NCI-H1930 (cell line): Measurements from ENCODE around the gene ITPKC.

Source experiments
- DNase-seq, 2 experiments: peaks; one replicate each; lab custom pipeline; 2025; lab: John Stamatoyannopoulos, UW

The ITPKC gene

DNA sequence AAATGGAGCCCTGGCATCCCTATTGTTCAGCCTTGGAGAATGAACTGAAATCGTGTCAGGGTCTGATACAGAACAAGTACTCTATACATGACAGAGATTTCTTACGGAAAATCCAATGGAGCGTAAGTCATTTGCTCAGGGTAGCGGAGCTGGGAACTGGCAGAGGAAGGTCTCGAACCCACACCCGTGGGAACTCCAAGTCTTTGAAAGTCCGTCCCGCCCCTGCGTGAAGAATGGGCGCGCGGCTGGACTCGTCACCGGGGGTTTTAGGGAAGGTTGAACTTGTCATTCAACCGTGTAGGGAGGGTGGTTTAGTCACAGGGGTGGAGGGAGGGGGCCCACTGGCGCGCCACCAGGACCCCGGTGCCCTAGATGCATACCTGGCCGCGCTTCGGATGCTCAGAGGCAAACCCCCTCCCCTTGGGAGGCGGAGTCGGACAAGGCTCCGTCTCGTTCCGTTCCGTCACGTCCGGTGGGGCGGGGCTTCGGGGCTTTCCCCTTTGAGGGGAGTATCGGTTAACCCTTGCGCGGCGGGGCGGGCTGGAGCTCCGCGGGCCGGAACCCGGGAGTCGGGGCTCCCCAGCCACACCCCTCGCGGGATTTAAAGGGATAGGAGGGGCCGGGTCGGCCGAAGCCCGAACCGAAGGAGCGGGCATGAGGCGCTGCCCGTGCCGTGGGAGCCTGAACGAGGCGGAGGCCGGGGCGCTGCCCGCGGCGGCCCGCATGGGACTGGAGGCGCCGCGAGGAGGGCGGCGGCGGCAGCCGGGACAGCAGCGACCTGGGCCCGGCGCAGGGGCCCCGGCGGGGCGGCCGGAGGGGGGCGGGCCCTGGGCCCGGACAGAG is at the start of gene ITPKC, which contains the start of gene COQ8B:
TSS of gene ITPKC (plus strand) at position 631 of the 843 bp plus-strand sequence. CDS start at position 655, 24 bp downstream.
TSS of gene COQ8B (minus strand) at position 405 of the 843 bp plus-strand sequence. CDS start 2,254 bp downstream, outside the sequence.
- DNase-seq: peak; percentile 98 to 99

DNA sequence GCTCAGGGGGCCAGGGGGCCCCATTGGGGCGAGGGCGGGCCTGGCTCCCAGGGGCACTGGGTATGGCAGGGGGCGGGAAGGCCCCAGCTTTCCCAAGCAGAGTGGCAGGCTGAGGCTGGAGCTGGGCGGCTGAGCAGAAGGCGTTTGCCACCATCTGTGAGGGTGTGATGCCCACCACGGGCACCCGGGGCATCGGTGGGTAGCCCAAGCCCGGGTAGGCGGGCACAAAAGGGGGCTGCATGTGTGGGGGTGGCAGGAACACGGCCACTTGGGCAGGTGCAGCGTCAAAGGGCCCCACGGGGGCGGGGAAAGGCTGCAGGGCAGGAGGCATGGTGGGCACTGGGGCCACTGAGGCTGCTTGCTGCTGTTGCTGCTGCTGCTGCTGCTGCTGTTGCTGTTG is 49.3 kb upstream of the ITPKC start:
- no peak for DNase-seq

DNA sequence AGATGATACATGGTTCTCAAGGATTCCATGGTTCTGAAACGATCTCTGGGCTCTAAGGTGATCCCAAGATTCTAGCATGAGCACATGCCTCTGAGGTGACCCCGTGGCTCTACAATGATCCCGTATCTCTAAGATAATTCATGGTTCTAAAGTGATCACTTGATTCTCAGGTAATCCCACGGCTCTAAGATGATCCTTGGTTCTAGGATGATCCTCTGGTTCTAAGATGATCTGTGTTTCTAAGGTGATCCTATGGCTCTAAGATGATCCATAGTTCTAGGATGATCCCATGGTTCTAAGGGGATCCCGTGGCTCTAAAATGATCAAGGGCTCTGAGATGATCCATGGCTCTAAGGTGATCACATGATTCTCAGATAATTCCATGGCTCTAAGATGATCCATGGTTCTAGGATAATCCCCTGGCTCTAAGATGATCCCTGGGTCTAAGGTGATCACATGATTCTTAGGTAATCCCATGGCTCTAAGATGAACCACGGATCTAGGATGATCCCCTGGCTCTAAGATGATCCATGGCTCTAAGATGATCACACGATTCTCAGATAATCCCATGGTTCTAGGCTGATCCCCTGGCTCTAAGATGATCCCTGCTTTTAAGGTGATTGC is 47.8 kb upstream of the ITPKC start:
- no peak for DNase-seq

DNA sequence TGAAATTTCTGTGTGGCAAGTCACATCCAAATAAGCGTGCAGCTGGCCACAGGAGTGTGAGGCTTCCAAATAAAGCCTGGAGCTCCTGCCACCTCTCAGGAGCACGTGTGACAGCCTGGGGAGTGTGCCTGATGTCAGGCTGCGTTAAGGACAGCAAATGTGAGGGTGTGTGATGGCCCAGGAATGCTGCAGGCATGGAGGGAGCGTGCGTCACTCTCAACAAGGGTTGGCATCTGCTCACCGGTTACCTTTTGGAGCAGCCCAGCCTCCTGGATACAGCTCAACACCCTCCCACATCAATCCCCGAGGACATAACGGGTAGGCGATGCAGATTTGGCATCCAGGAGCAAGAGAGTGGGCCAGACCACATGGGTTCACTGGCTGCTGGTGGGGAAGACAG is 45.5 kb upstream of the ITPKC start:
- DNase-seq: no peak

DNA sequence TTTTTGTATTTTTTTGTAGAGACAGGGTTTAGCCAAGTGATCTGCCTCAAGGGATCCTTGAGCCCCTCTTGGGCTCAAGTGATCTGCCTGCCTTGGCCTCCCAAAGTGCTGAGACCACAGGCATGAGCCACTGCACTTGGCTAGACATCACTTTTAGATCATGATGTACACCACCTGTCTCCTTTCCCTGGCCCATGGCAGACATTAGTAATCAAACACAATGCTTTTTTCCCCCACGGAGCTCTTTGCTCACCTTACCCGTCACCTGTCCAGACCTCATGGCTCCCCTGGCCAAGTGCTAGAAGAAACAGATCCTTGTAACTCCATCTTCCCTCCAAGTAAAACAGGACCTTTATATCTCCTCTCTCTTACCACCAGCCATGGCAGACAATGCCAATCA is 44.9 kb upstream of the ITPKC start:
- DNase-seq: no peak

DNA sequence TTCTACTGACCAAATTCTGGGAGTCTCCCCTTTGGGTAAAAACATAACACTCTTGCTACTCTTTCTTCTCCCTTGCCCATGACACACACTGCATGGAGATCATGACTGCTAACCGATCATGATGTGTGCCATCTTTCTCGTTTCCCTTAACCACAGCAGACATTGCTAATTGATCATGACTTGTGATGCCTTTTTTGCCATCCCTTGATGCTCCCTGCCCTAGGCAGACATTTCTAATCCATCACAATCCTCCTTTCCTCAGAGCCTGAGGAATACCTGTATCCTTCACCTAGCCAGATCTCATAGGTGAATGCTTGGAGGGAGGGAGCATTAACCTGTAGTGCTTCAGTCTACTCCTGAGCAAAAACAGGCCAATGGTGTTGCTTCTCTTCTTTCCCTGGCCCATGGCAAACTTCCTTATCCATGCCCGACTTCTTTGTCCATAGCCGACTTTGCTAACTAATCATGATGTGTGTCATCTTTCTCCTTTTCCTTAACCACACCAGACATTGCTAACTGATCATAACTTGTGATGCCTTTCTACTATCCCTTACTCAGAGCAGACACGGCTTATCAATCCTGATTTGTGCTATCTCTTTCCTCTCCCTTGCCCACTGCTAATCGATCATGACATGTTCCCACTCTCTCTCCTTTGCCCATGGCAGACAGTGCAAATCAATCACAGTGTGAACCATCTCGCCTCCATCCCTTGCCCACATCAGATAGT is 44.2 kb upstream of the ITPKC start:
- DNase-seq: no peak

DNA sequence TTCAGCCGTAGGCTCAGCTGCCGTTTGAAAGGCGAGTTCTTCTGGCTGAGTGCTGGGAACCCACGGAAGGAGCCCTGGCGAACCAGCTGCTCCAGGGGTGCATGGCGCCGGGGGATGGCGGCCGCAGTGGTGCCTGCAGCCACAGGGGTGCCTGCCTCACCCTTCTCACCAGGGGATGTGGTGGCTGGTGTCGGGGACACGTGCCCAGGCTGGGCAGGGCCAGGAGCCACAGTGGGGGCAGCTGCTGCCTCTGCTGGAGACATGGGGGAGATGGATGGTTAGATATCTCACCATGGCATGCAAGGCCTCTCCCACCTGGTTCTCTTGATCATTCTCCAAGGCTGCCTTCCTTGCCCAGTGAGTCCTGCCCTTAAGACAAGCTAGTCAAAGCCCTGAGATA is 43.5 kb upstream of the ITPKC start:
- DNase-seq: no peak

DNA sequence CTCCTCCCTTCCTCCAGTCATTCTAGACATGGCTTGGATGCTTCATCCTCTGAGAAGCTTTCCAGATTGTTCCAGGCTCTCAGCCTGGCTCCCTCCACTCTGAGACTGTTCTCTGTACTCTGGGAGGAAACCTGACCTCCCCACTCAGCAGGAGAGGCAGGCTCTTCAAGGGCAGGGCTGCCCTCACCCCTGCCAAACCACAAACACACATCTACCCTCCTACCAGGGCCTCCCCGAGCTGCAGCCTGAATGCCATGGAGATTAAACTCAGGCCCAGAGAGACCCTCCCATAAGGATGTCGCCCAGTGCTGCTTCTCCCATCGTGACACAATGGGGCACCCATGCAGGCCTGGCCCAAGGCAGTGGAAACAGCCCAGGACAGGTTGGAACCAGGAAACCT is 42.6 kb upstream of the ITPKC start:
- DNase-seq: no peak

DNA sequence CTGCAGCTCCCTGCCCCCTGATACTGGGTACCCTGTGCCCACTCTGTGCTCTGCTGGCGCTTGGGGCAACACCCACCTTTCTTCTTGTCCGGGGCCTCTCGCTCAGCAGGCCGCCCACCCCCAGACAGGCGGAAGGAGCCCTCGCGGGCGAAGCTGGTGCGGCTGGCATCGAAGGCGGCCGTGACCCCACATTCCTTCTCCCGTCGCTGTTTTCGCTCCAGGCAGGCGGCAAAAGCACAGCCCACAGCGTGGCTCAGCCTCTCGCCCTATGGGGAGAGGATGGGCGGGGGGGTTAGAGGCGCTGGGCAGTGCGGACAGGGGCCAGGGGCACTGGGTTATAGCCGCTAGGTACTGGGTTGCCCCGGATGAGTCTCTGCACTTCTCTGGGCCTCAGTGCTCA is 39.8 kb upstream of the ITPKC start:
- no peak for DNase-seq

DNA sequence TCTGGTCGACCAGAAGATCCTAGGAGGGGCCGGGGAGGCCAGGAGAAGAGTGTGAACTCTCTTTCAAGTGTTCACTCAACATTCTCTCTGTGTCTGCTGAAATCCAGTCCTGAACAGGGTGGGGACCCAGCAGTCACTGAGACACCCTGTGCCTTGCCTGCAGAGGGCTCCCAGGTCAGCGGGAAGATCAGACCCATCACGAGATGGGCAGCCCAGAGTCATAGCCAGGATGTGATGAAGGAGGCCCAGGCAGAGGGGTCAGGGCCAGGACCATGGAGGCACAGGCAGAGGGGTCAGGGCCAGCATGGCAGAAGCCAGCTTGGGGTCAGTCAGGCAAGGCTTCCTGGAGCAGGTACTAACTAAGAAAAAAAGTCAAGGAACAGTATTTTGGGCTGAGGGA is 35.9 kb upstream of the ITPKC start:
- DNase-seq: no peak

DNA sequence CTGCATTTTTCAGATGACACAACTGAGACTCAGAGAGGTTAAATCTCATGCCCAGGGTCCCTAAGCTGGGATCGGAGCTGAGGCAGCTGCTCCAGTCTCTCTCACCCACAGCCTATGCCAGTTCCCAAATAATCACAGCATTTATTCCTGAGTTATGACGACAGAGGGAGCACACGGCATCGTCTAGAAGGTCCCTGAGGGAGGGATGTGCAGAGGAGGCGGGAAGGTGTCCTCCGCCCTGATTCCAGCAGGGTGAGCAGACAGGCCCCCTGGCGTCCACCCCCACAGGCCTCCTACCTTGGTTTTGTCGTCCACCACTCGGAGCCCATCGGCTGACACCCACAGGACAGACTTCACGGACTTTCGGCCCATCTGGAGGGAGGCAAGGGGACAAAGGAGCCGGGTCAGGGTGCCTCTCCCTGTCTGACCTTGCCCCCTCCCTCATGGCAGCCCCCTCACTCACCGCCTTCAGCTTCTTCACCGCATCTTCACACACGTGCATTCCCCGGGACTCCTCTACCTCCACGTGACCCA is 34.4 kb upstream of the ITPKC start:
- DNase-seq: no peak

DNA sequence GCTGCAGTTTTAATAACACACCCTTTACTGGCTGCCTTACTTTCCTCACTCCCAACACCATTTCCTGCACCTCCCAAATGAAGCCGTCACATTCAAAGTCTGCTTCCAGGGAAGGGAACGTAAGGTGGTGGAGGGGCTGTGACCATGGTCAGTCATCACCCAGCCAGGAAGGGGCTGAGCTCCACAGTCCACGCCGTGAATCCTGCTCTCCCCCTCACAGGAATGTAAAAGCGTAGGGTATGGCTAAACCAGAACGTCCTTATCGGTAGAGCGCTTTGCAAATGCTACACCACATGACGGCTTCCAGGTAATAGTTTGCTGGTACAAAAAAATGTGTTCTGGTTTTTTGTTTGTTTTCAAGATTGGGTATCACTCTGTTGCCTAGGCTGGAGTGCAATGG is 33.5 kb upstream of the ITPKC start:
- DNase-seq: no peak

DNA sequence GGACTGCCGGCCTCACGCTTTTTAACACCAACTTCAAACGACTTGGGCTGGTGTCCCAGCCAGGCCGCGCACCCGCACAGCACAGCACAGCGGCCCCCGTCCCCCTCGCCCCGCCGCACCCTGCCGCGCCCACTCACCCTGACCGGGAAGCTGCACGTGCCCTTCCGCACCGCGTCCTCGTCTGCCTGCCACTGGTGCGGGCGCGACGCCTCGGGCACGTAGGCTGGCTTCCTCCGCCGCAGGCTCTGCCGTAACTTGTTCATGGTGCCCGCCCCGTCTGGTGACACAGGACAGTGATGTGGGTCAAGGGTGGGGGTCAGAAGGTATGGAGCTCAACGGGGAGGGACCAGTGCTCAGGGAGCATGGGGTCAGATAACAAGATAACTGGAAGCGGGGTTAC is 32.6 kb upstream of the ITPKC start:
- DNase-seq: no peak

DNA sequence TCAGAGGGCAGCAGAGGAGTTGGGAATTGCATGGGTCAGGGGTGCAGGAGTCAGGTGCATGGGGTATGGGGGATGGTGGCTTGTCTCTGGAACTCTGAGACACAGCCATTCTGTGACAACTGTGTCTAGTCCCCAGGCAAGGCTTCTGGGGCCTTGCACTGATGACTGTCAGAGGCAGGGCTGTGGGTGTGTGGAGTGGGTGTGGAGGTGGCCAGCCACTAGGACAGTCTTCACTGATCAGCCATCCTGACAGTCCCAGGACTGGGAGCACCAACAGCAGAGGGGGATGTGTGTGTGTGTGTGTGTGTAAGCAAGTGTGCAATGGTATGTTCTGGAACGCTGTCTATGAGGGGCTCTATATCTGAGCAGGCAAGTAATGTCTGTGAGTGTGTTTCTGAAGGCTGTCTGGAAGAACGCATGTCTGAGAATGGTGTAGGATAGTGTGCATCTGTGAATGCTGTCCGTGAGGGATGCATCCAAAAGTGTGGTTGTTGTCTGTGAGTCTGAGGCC is 31.8 kb upstream of the ITPKC start:
- DNase-seq: no peak

DNA sequence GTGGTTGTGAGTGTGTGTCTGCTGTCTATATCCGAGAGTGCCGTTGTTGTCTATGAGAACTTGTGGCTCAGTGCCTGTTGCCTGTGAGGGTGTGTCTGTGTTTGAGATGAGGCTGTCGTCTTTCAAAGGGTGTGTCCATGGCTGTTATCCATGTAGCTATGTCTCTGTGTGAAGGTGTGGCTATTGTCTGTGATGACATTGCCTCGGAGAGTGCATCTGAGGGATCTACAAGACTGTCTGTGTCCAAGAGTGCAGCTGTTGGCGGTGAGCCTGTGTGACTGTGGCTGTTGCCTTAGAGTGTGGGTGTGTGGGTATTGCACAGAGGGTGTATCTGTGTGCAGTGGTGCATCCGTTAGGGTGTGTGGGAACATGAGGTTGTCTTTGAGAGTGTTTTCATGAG is 31.3 kb upstream of the ITPKC start:
- no peak for DNase-seq

DNA sequence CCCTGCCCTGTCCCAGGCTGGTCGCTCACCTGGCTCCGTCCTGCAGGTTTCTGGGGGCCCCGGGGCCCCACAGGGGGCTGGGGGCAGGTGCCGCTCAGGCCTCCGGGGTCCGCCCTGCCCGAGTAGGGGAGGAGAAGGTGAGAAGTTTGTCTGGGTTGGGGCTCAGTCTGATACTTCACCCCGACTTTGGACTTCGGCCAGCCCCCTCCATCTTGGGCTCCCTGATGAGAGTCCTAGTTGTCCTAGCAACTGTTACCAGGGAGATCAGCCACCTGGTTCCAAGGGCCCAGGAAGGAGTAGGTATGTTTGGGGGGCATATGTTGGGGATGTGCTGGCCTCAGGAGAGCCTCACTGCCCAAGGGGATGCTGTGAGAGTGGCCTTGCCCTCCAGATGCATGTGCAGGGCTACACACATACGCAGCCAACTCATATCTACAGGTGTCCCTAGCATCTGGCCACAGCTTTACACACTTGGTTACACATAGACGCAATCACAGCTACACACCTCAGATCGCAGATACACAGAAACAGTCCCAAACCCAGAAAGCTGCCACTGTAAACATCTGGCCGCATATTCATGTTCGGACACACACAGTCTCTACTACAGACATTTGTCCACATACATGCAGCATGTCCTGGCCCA is 29.9 kb upstream of the ITPKC start:
- no peak for DNase-seq

DNA sequence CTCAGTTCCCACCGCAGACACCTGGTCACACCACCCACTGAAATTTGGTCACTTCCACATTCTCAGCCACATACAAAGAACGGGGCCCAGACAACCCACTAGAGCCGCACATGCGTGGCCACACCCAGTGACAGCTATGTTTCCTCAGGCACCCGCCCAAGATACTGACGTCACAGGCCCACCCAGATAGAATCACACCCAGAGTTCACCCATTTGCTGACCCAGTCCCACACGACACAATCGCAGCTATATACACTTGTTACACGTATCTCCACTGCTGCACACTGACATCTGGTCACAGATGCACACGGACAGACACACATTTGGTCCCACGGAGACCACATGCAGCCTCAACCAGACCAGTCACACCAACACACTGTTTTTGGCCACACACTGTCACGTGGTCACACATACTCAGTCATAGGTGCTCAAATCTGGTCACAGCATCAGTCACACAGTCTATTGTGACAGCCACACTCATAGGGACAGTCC is 29.3 kb upstream of the ITPKC start:
- no peak for DNase-seq

DNA sequence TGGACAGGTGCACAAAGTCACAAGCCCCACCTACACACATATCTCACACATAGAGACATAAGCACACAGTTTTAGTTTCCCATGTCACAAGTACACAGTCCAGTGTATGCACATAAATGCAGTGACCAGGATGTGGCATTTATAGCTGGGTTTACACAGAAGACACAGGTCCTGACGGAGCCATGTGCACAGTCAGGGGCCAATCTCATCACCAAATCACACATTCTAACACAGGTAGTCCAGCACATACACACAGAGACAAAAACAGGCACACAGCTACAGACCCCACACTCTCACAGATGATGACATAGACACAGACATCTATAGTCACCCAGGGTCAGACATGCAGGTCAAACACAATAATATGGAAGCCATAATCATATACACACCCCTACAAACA is 28.6 kb upstream of the ITPKC start:
- no peak for DNase-seq

DNA sequence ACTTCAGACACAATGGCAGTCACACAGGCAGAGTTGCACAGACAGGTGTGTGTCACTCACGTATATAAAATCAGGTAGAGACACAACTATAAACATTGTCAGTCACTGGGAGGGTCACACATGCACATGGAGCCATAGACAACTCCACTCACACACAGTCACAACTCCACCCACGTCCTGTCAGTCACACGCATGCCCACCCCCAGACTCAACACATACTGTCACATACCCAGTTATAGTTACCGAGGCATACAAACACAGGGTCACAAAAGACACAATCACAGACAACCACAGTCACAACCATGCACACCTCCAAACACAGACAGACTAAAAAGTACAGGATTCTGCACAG is 27.9 kb upstream of the ITPKC start:
- no peak for DNase-seq

DNA sequence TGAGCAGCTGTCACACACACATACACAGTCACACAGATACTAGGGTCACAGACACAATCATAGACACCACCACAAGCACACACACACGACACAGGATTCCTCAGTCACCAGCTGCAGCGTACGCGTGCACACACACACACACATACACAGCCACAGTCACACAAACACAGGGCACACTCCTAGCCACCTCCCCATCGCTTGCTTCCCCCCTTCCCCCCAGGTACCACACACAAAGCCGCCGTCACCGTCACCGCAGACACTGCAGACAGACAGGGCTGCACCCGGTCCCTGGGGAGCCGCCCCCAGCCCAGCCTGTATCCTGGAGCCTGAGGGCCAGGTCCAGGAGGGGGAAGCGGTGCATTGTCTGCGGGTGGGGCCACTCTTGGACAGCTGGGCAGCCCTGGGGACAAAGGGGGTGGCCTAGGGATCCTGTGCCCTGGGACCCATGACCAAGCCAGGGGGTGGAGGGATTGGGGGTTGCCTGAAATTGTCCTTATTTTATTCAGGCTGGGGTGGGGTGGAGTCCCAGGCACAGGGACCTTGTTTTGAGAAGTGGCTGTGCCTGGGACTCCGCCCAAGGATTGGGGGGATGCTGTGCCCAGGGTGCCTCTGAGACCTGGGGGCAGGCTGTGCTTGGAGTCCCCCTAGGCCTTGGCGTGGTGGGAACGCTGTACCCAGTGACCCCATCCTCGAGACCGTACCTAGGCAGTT is 27.4 kb upstream of the ITPKC start:
- no peak for DNase-seq

DNA sequence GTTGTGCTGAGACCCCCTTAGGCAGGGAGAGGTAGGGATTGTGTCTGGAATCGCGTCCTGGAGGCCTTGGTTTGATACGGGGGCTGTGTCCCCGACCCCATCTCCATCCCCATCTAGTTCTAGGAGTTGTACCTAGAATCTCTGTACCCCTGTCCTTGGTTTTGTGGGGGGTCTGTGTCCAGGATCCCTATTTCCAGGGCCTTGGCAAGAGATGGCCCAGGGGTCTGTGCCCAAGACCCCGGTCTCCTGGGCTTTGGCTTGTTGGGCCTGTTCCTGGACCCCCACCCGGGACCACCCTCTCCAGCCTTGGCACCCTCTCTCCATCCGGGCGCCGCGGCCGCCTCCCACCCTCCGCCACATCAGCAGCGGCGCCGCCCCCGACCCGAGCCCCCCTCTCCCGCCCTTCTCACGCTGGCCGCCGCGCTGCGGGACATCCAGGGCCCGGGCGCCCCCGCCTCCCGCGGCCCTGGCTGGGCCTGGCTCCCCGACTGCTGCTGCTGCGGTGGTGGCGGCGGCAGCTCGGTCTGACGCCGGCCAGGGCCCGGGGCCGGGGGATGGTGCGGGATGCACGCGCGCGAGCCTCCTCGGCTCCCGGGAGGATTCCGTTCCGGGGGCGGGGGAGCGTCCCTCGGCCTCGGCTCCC is 26.7 kb upstream of the ITPKC start, which contains the start of gene NUMBL:
TSS of gene NUMBL (minus strand) at position 602 of the 643 bp plus-strand sequence. CDS start at position 434, 168 bp downstream.
- DNase-seq: no peak
